GM21717 (cell line): ENCODE measurements around the gene ADD2.

ENCODE experiments used
- ATAC-seq: cut with Tn5 transposase; IDR thresholded peaks from one replicate; pipeline ENCODE4 v1.9.1; 2021; ENCODE audit warnings: mild to moderate bottlenecking, moderate library complexity; ENCODE audit not compliant: unreplicated experiment

Gene ADD2

GRCh38 chr2:70608373-70608772 lies 159.6 kb downstream of the ADD2 start:
- no peak for ATAC-seq

- no peak for ATAC-seq
These were observed 160.9 kb downstream of the ADD2 start for GRCh38 chr2:70607121-70607561.
